Nephron (organoid): Measurements from ENCODE around the gene PTPRN2.

Experiments used
- H3K27ac Mint-ChIP-seq, 3 experiments: 2 replicates each; pipeline ENCODE4 v1.8.0; 2020; ENCODE audit warnings: mixed read lengths in 3 of 3, mild to moderate bottlenecking in 2 of 3, moderate library complexity in 1 of 3
- H3K27me3 Mint-ChIP-seq: 2 replicates; pipeline ENCODE4 v1.8.0; 2021; ENCODE audit warnings: low read depth, mild to moderate bottlenecking, moderate library complexity, mixed read lengths
- H3K36me3 Mint-ChIP-seq: 2 replicates; pipeline ENCODE4 v1.8.0; 2020; ENCODE audit warnings: low read depth, mixed read lengths
- H3K4me1 Mint-ChIP-seq: 2 replicates; pipeline ENCODE4 v1.8.0; 2020; ENCODE audit warnings: mixed read lengths
- H3K4me3 Mint-ChIP-seq, 3 experiments: 2 replicates each; pipeline ENCODE4 v1.8.0; 2020; ENCODE audit warnings: mild to moderate bottlenecking in 3 of 3, mixed read lengths in 3 of 3, moderate library complexity in 2 of 3
- H3K9me3 Mint-ChIP-seq: 2 replicates; pipeline ENCODE4 v1.8.0; 2020; ENCODE audit warnings: mixed read lengths
- TF ChIP-seq, protein P1 (sequence below), 3 experiments: fragments of 200-600 bp; sonication (generic); IDR thresholded peaks; one replicate each; pipeline ENCODE4 v1.5.0; 2021; ENCODE audit warnings: antibody characterized with exemption in 3 of 3; ENCODE audit not compliant: unreplicated experiment in 3 of 3

Gene PTPRN2

DNA sequence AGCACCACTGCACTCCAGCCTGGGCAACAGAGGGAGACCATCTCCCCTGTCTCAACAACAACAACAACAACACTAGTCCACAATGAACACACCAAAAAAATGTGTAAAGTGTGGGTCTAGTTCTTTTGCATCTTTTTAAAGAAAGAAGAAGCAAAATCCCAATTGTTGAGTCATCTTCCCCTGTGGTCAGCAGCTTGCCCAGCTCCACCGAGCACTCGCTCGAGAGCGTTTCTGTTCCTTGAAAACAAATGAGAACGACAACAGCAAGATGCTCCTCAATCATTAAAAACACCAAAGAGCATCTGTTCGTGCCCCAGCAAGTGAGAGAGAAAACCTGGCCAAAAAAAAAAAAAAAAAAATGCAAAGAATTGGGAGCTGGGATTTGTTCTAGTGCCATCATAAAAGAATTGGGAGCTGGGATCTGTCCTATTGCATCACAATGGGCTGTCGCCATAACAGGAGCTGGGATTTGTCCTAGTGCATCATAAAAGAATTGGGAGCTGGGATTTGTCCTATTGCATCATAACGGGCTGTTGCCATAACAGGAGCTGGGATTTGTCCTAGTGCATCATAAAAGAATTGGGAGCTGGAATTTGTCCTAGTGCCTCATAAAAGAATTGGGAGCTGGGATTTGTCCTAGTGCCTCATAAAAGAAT, 118.1 kb downstream of the PTPRN2 start:
- Mint-ChIP-seq H3K27me3 (peaks cover 11% of the 10 kb centered on the region), H3K4me3 (no peak overlapping the region), H3K27ac (no peak overlapping the region), H3K36me3 (no peaks in the 10 kb centered on the region), H3K9me3 (peaks cover 3% of the 10 kb centered on the region), H3K4me1 (peaks cover 34% of the 10 kb centered on the region)
- TF ChIP-seq, protein P1, sequence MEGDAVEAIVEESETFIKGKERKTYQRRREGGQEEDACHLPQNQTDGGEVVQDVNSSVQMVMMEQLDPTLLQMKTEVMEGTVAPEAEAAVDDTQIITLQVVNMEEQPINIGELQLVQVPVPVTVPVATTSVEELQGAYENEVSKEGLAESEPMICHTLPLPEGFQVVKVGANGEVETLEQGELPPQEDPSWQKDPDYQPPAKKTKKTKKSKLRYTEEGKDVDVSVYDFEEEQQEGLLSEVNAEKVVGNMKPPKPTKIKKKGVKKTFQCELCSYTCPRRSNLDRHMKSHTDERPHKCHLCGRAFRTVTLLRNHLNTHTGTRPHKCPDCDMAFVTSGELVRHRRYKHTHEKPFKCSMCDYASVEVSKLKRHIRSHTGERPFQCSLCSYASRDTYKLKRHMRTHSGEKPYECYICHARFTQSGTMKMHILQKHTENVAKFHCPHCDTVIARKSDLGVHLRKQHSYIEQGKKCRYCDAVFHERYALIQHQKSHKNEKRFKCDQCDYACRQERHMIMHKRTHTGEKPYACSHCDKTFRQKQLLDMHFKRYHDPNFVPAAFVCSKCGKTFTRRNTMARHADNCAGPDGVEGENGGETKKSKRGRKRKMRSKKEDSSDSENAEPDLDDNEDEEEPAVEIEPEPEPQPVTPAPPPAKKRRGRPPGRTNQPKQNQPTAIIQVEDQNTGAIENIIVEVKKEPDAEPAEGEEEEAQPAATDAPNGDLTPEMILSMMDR (IDR thresholded peaks at IDR 0.05; ENCODE audit: unreplicated experiment in 3 of 3) = no peak

GRCh38 chr7:158468700-158469296, 118.8 kb downstream of the PTPRN2 start:
- peak overlapping the region in 1 of 3 experiments; percentile 8 for H3K4me3 Mint-ChIP-seq
- H3K9me3 Mint-ChIP-seq = peaks cover 3% of the 10 kb centered on the region
- H3K4me1 Mint-ChIP-seq = peaks cover 30% of the 10 kb centered on the region
- TF ChIP-seq, protein P1 (IDR thresholded peaks at IDR 0.05; ENCODE audit: unreplicated experiment in 3 of 3) = no peak
- H3K36me3 Mint-ChIP-seq = no peaks in the 10 kb centered on the region
- H3K27ac Mint-ChIP-seq = no peak overlapping the region
- peaks cover 11% of the 10 kb centered on the region for H3K27me3 Mint-ChIP-seq

DNA sequence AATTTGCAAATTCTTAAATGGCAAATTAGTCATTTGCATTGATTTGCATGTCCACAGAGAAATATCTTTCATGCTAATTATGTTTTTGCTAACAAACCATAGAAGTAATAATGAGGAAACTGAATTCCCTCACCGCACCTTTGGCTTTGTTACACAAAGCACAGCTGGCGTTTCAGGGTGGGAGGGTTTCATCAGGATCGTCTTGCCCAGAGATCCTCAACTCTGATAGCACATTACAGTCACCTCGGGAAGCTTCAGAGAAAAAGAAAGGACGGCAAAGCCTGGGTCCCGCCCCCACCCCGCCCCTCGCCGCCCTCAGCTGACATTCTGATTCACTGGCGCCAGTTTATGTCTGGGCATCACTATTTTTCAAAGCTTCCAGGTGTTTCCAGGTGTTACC, 119.4 kb downstream of the PTPRN2 start:
- peaks cover 24% of the 10 kb centered on the region for H3K4me1 Mint-ChIP-seq
- peaks cover 11% of the 10 kb centered on the region for H3K27me3 Mint-ChIP-seq
- no peak overlapping the region for H3K27ac Mint-ChIP-seq
- TF ChIP-seq, protein P1 (IDR thresholded peaks at IDR 0.05; ENCODE audit: unreplicated experiment in 3 of 3) = no peak
- no peaks in the 10 kb centered on the region for H3K36me3 Mint-ChIP-seq
- H3K4me3 Mint-ChIP-seq = no peak overlapping the region
- H3K9me3 Mint-ChIP-seq = peaks cover 7% of the 10 kb centered on the region

DNA sequence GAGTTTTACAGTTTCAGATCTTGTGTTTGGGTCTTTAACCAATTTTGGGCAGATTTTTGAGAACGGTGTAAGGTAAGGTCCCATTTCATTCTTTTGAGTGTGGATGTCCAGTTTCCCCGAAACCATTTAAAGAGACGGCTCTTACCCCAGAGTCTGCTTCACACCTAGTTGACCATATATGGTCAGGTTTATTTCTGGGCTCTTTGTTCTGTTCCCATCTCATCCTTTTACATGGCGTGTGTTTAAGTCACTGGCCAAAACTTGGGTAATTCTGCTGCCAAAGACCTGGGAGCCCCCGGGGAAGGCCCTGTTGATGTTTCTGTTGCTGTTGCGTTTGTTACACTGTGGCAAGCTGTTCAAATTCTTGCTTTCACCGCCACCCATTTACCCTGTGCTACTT, 120.1 kb downstream of the PTPRN2 start:
- H3K27me3 Mint-ChIP-seq = peaks cover 11% of the 10 kb centered on the region
- H3K4me1 Mint-ChIP-seq = peaks cover 18% of the 10 kb centered on the region
- no peak overlapping the region for H3K27ac Mint-ChIP-seq
- H3K4me3 Mint-ChIP-seq = no peak overlapping the region
- no peaks in the 10 kb centered on the region for H3K36me3 Mint-ChIP-seq
- H3K9me3 Mint-ChIP-seq = peaks cover 9% of the 10 kb centered on the region
- TF ChIP-seq, protein P1 (IDR thresholded peaks at IDR 0.05; ENCODE audit: unreplicated experiment in 3 of 3) = no peak

DNA sequence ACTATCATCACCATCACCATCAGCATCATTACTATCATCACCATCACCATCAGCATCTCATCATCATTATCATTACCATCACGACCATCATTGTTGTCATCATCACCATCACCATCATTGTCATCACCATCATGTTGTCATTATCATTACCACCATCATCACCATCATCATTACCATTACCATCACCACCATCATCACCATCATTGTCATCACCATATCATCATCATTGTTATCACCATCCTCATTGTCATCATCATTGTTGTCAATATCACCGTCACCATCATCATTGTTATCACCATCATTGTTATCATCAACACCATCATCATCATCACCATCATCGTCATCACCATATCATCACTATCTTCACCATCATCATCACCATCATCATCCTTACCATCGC, 124.3 kb downstream of the PTPRN2 start:
- Mint-ChIP-seq H3K4me1 (peaks cover 10% of the 10 kb centered on the region), H3K9me3 (peaks cover 9% of the 10 kb centered on the region)

More for the DNA sequence above, 124.3 kb downstream of the PTPRN2 start:
- peaks cover 13% of the 10 kb centered on the region for H3K27me3 Mint-ChIP-seq
- H3K36me3 Mint-ChIP-seq = no peaks in the 10 kb centered on the region
- no peak overlapping the region for H3K4me3 Mint-ChIP-seq
- TF ChIP-seq, protein P1 (IDR thresholded peaks at IDR 0.05; ENCODE audit: unreplicated experiment in 3 of 3) = no peak
- no peak overlapping the region for H3K27ac Mint-ChIP-seq
